IPS-NIHi11 (cell line): ENCODE data around the gene CATSPERD.

Experiments used
- DNase-seq: peaks from one replicate; pipeline ENCODE4 v3.0.0; 2012; ENCODE audit warnings: mixed read lengths, low spot score

The CATSPERD gene

DNA sequence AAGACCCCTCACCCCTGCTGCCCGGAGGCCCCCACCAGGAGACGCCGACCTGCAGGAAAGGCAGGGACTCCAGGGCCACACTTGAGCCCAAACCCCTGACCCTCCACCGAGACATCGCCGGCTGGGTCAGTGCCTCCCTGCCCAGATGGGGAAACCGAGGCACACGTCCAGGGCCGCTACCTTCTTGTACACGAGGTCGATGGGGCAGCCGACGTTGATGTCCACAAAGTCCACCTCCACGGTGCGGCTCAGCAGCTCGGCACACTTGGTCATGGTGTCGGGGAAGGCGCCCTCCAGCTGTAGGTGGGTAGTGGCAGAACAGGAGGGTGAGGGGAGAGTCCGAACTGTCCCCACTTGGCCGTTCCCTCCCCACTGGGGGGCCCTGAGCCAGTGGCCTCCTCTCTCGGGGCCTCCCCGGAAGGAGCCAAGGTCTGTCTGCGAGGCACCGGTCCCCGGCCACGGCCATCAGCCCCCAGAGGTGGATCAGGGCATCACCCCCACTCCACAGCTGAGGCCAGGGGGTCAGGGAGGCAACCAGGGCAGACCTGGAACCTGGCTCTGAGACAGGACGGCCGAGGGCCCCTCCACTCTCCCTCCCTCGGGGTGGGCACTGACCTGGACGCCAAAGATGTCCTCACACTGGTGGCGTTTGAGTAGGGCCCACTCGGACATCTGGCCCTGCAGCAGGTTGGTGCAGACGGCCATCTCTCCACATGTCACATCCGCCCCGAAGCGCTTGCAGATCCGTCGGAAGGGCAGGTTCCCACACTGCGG, 67.2 kb downstream of the CATSPERD start:
- DNase-seq: no peak

DNA sequence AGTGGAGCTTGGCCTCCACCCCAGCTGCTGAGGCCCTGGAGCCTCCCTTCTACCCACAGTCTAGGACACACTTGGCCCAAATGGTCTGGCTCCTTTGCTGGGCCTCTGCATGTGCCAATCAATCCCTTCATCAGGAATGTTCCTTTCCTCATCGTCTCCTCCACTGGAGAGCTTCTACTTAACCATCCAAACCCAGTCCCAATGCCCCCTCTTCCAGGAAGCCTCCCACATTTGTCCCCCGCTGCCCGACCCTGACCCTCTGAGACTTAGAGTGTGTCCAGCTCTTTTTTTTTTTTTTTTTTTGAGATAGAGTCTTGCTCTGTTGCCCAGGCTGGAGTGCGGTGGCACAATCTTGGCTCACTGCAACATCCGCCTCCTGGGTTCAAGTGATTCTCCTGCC, 68.0 kb downstream of the CATSPERD start:
- no peak for DNase-seq

GRCh38 chr19:5789351-5789761, 68.9 kb downstream of the CATSPERD start:
- DNase-seq: no peak

- DNase-seq: no peak
Observed at GRCh38 chr19:5789886-5790558, 69.6 kb downstream of the CATSPERD start.

DNA sequence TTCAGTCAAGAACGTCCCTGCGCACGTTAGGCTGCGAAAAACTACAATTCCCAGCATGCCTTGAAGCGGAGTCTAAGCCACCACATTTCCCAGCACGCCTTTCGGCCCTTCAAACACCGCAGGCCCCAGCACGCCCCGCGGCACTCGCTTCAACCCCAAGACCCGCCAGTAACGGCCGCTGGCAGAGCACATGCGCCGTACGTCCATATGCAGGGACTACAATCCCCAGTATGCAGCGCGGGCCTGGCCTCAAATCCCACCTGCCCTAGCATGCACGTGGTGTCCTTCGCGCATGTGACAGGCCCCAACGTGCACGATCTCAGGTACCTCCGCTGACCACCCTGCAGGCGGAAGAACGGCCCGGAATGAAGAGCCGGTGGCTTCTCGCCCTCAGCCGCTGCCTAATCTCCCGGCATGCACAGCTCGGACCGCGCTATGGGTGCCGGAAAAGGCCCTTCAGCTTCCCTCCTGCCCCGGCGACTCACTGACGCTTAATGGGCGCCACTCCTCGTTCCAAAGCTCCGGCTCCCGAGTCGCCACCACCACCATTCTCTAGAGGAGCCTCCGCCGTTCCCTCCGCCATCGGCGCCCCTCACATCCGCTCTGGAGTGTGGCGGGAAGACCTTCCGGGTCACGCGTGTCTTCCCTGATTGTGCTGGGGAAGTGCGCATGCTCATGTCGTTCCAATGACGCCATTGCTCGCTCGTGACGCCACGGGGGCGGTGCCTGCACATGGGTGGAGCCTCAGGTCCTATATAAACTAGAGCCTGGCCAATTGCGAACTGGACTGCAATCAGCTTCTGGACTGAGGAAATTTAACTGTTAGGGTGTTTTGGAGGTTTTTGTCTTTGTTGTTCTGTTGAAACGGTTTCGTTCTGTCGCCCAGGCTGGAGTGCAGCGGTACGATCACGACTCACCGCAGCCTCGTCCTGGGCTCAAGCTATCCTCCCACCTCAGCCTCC, 70.4 kb downstream of the CATSPERD start, which contains the start of gene DUS3L:
TSS of gene DUS3L (minus strand) at position 605 of the 962 bp plus-strand sequence. CDS start at position 583, 22 bp downstream.
- DNase-seq: peak; percentile 99

GRCh38 chr19:5792224-5792623, 71.8 kb downstream of the CATSPERD start:
- DNase-seq: no peak

GRCh38 chr19:5793188-5793587, 72.8 kb downstream of the CATSPERD start:
- no peak for DNase-seq

DNA sequence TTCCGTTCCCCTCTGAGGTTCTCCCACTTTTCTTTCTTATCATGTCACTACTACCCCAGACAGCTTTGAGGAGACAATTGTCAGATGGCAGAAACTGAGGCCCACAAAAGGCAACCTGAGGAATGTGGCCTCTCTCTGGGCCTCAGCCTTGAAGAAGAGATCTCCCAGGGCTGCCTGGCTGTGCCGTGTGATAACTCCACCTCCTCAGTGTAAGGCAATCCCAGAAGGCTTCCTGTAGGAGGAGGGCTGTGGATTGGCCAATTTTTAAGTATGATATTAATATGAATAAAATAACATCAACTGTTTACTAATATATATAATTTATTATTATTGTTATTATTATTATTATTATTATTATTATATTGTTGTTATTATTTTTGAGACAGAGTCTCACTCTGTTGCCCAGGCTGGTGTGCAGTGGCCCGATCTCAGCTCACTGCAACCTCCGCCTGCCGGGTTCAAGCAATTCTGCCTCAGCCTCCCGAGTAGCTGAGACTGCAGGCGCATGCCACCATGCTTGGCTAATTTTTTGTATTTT, 75.0 kb downstream of the CATSPERD start:
- DNase-seq: no peak

DNA sequence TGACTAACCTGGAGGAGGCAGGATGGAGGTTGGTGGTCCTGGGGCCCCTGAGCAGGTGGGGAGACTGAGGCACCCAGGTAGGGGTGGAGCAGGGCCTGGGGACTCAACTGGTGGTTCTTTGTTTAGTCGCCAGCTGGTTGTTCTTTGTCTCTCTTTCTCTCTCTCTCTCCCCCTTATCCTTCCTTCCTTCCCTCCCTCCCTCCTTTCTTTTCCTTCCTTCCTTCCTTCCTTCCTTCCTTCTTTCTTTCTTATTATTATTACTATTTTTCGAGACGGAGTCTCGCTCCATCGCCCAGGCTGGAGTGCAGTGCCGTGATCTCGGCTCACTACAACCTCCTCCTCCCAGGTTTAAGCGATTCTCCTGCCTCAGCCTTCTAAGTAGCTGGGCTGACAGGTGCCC, 77.8 kb downstream of the CATSPERD start:
- DNase-seq: no peak

- no peak for DNase-seq
Observed at GRCh38 chr19:5799247-5800241, 79.1 kb downstream of the CATSPERD start.

DNA sequence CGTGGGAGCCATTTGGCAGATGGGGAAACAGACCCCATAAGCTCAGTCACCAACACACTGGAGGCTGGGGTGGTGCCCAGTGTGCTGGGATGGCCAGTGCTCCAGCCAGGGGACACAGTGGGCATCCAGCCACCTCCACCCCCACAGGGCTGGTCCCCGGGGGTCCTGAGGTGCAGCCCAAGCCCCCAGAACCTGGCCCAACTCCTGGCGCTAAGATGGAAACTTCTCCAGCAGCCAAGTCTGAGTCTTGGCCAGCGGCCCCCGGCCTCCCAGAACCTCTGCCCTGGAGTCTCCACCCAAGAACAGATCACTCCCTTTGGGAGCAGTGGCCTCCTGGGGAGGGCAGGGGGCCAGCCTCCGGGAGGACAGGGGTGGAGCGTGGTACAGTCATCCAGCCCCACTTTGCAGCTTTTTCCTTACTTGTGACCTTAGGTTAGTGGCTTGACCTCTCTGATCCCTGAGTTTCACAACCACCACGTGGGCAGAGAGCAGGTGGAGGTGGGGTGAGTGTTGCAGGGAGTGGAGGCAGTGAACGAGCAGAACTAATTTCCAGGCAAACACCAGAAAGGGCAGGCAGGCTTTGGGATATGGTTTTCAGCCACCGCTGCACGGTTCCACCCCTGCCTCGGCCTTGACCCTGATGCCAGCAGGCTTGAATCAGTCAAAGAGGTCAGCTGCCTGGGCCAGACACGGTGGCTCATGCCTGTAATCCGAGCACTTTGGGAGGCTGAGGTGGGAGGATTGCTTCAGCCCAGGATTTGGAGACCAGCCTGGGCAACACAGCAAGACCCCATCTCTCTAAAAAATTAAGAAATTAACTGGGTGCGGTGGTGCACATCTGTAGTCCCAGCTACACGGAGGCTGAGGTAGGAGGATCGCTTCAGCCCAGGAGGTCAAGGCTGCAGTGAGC, 80.2 kb downstream of the CATSPERD start:
- no peak for DNase-seq

DNA sequence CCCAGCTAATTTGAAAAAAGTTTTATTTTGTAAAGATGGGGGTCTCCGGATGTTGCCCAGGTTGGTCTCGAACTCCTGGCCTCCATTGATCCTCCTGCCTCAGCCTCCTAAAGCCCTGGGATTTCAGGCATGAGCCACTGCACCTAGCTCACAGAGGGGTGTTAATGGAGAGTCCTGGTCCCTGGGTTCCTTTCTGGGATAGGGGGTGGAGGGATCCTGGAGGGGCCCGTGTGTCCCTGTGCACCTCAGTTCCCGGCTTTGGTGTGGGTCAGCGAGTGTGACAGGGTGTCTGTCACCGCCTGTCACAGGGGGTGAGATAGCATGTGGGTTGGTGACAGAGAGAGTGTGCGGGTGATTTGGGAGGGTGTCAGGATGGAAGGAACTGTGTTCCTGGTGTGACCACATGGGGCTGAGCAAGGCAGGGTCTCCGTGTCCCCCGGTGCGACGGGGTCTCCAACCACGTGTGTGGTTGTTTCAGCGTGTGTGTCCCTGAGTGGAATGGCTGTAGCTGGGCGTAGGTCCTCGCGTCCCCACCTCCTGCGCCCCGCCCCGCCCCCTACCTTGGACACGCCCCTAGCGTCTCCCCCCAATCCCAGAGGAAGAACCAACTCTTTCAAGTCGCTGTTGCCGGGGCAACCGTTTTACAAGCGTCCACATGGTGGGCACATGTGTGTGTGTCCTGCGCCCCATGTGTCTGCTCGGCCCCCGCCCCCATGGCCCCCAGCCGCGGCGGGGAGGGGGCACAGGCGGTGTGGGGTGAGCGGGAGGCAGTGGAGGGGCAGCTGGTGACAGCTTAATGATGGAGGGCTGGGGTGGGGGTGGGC, 81.6 kb downstream of the CATSPERD start:
- DNase-seq: peak; percentile 80

DNA sequence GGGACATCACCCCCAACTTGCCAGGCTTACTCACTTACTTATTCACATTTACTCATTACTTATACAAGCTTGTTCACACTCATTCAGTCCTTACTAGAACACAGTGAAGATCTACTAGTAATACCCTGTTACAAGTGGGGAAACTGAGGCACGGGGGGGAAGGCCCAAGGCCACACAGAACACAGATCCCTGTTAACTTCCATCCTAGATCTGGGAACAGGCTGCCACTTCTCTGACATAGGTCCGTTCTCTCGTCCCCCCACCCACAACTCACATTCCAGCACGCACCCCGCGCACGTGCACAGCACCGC, 83.0 kb downstream of the CATSPERD start:
- DNase-seq: no peak

GRCh38 chr19:5803752-5804515, 83.5 kb downstream of the CATSPERD start:
- DNase-seq: peak; percentile 96

DNA sequence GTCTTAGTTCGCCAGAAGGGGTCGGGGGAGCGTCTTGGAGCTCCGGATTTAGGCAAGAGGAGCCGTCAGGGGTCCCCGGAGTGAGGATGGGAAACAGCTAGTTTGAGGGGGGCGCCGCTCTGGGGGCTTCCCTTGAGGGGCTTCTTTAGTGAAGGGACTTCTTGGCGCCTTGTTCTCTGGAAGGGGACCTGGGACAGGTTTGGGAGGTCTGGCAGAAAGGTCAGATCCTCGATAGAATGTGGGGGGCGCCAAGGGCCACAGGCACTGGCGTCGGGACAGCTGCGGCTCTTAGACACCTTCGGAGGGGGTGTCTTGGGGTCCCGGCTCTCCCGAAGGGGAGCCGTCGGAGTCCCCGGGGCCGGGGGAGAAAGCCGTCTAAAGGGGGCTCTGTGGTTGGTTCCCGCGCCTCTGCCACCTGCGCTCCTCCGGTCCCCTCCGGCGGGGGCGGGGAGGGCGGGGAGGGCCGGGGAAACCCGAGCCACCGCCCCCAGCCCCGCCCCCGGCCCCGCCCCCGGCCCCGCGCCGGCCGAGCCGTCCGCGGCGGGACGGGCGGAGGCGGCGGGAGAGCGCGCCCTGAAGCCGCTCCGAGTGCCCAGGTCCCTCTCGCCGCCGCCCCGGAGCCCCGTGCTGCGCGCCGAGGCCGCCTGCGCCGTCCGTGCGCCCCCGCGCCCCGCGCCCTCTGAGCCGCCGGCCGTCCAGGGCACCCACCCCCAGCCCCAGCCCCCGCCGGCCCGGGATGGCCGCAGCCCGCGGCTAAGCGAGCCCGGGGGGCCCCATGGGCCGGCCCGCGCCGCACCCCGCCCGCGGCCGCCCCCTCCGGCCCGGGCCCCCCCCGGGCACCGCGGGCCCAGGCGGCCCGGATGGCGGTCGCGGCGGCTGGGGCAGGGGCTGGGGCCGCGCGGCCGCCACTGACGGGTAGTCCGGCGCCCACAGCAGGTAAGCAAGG, 84.4 kb downstream of the CATSPERD start, which contains the start of gene NRTN:
TSS of gene NRTN (plus strand) at position 552 of the 946 bp plus-strand sequence. CDS start 19,099 bp downstream, outside the sequence.
- peak; percentile 86 for DNase-seq

- DNase-seq: peak; percentile 94
Observed at GRCh38 chr19:5805462-5806132, 85.2 kb downstream of the CATSPERD start.
